Ishikawa (cell line): Measurements from ENCODE around the gene CD84.

Source experiments
- CEBPB ChIP-seq: IDR thresholded peaks from 2 replicates; pipeline ENCODE4 v1.6.1; 2012
- CREB1 ChIP-seq: IDR thresholded peaks from 2 replicates; pipeline ENCODE4 v1.6.1; 2012; ENCODE audit warnings: low read depth
- EGR1 ChIP-seq: IDR thresholded peaks from 2 replicates; pipeline ENCODE4 v1.6.1; 2012
- EP300 ChIP-seq: IDR thresholded peaks from 2 replicates; pipeline ENCODE4 v1.6.1; 2012; ENCODE audit warnings: borderline replicate concordance
- FOXM1 ChIP-seq: IDR thresholded peaks from 2 replicates; pipeline ENCODE4 v1.6.1; 2012; ENCODE audit warnings: low read depth, borderline replicate concordance
- MAX ChIP-seq: IDR thresholded peaks from 2 replicates; pipeline ENCODE4 v1.6.1; 2012
- NFIC ChIP-seq: IDR thresholded peaks from 2 replicates; pipeline ENCODE4 v1.6.1; 2012
- RAD21 ChIP-seq: IDR thresholded peaks from 2 replicates; pipeline ENCODE4 v1.6.1; 2012; ENCODE audit warnings: low read depth
- REST ChIP-seq: IDR thresholded peaks from 2 replicates; pipeline ENCODE4 v1.6.1; 2012; ENCODE audit warnings: low read depth, mild to moderate bottlenecking
- TAF1 ChIP-seq: IDR thresholded peaks from 2 replicates; pipeline ENCODE4 v1.6.1; 2012; ENCODE audit warnings: low read depth, mild to moderate bottlenecking
- TCF12 ChIP-seq: IDR thresholded peaks from 2 replicates; pipeline ENCODE4 v1.6.1; 2012; ENCODE audit warnings: low read depth
- TEAD4 ChIP-seq: IDR thresholded peaks from 2 replicates; pipeline ENCODE4 v1.6.1; 2012
- YY1 ChIP-seq: IDR thresholded peaks from 2 replicates; pipeline ENCODE4 v1.6.1; 2012; ENCODE audit warnings: low read depth
- ZBTB7A ChIP-seq: IDR thresholded peaks from 2 replicates; pipeline ENCODE4 v1.6.1; 2012; ENCODE audit warnings: low read depth
- TF ChIP-seq, protein P1 (sequence below): IDR thresholded peaks from 2 replicates; pipeline ENCODE4 v1.6.1; 2012

Gene CD84

GRCh38 chr1:160584784-160585183 lies 5.5 kb upstream of the CD84 start:
- no peak for TF ChIP-seq TEAD4
- no peak for TF ChIP-seq EGR1
- no peak for TF ChIP-seq MAX
- TF ChIP-seq ZBTB7A: no peak
- no peak for TF ChIP-seq FOXM1
- TF ChIP-seq RAD21: no peak

GRCh38 chr1:160581961-160582360 lies 2.7 kb upstream of the CD84 start:
- no peak for TF ChIP-seq TCF12
- no peak for TF ChIP-seq MAX
- TF ChIP-seq CREB1: no peak
- no peak for TF ChIP-seq EGR1
- no peak for TF ChIP-seq YY1
- TF ChIP-seq RAD21: no peak
- TF ChIP-seq CEBPB: no peak
- TF ChIP-seq ZBTB7A: no peak
- no peak for TF ChIP-seq TEAD4
- TF ChIP-seq FOXM1: no peak

DNA sequence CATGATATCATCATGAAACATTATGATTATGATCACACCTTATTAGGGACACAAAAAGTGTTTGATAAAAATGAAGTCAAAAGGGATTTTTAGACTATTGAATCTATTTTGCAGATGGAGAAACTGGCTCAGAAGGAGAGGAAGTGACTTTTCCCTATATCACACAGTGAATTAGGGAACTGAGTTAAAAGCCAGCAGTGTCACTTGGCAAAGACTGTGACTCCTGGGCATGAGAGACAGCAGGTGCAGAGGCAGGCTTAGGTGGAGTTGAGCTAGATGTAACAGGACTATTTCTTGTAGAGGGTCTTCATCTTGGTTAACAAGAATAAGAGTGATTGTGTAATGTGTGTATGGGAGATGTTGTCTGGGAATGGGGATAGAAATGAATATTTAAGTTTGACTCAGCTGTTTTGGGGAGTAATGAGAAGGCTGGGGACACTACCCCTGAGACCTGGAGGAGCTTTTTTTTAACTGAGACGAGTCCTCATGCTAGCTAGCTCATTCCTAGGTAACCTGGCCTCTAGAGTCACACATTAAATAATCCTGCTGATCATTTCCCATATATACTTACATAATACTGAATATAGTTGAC lies 1.0 kb upstream of the CD84 start:
- no peak for TF ChIP-seq YY1
- no peak for TF ChIP-seq MAX
- TF ChIP-seq CREB1: no peak
- no peak for TF ChIP-seq EGR1
- no peak for TF ChIP-seq FOXM1
- no peak for TF ChIP-seq EP300
- no peak for TF ChIP-seq ZBTB7A
- no peak for TF ChIP-seq TEAD4
- TF ChIP-seq TAF1: no peak
- TF ChIP-seq CEBPB: no peak
- TF ChIP-seq, protein P1, sequence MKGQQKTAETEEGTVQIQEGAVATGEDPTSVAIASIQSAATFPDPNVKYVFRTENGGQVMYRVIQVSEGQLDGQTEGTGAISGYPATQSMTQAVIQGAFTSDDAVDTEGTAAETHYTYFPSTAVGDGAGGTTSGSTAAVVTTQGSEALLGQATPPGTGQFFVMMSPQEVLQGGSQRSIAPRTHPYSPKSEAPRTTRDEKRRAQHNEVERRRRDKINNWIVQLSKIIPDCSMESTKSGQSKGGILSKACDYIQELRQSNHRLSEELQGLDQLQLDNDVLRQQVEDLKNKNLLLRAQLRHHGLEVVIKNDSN: no peak

DNA sequence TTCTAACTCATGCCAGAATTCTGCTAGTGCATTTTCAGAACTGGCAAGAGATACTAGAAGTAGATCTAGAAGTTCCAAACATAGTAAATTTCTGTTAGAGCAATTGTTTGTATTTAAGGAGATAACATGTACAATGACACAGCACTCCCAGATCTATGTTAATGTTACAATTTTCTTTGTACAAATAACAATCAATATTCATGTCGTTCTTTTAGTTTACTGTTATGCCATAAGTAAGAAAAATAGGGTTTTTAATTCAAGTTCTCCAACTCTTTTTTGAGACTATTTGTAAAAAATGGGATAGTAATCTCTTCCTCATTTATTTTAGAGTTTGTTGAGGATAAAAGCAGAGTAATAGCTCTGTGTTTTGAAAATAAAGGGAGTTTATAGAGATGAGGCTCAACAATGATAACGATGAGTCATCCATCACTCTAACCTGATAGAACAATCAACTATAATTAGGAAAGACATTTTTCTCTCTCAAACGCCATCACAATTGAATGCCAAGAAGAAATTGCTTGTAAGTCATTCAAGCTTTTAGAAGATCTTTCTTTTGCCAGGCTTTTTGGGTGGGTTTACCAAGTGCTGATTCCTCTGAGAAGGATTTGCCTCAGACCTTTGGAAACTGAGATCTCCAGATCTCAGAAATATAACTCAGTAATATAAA lies 638 bp downstream of the CD84 start:
- TF ChIP-seq RAD21 (no peak), CEBPB (no peak), CREB1 (no peak), EP300 (no peak), REST (no peak), TAF1 (no peak), TEAD4 (no peak), MAX (no peak), TCF12 (no peak), FOXM1 (no peak), NFIC (no peak), ZBTB7A (no peak)

DNA sequence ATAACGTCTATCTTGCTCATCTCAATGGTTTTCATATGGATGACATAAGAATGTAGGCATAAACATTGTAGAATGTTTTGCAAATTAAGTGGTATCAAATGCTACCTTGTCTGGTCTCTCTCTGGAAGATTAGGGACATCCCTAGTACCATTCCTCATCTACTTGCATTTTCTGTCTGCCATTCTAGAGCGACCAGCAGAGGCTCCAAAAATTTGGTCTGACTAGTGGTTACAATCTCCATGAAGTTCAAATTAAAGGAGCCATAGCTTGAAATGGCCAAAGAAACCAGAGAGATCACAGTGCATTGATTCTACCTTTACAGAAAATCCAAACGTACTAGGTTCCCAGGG lies 1.1 kb downstream of the CD84 start:
- TF ChIP-seq TAF1 (no peak), CREB1 (no peak), TEAD4 (no peak), REST (no peak), ZBTB7A (no peak), RAD21 (no peak)

DNA sequence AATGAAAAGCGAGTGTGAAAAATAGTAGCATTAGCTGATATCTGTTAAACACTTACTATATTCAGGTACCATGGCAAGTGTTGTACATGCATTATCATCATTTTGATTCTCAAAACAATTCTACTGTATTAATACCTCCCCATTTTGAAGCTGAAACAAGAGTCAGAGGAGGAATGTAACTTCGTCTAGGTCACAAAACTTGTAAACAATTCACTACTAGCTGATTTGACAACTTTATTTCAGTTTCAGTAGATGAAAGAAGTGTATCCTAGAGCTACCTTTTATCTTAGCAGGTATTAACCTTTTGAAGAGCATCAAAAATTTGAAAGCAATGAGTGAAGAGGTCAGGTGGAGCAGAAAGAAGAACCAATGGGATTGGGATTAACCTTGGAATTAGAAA lies 1.6 kb downstream of the CD84 start:
- no peak for TF ChIP-seq EGR1
- TF ChIP-seq TEAD4: no peak
- no peak for TF ChIP-seq EP300
- TF ChIP-seq FOXM1: no peak
- no peak for TF ChIP-seq CEBPB
- TF ChIP-seq, protein P1: no peak
- no peak for TF ChIP-seq NFIC
- no peak for TF ChIP-seq YY1
- TF ChIP-seq CREB1: no peak
- TF ChIP-seq ZBTB7A: no peak
